Activated T-cell treated with anti-CD3 and anti-CD28 coated beads, Interleukin-2, amount 50 U/mL, for 4 hours (primary cell): Measurements from ENCODE around the gene ADAMTS4. TPM values are rescaled to one million over a fixed set of nuclear protein-coding genes. Genes with fewer than 3 reads are reported as not detected.

Source experiments
- ATAC-seq, 2 donors: fragments of 200-7000 bp; cut with Tn5 transposase; one replicate each; pipeline ENCODE4 v1.10.0; 2021
- DNase-seq: peaks from one replicate; pipeline ENCODE4 v3.0.0-alpha.2; 2020
- H3K27me3 Mint-ChIP-seq: one replicate; pipeline ENCODE4 v1.8.0; 2021; ENCODE audit warnings: low read depth, mixed read lengths
- H3K36me3 Mint-ChIP-seq: one replicate; pipeline ENCODE4 v1.8.0; 2022; ENCODE audit warnings: mixed read lengths; ENCODE audit not compliant: insufficient read depth
- H3K4me1 Mint-ChIP-seq: one replicate; pipeline ENCODE4 v1.8.0; 2021; ENCODE audit warnings: low read depth, mixed read lengths
- H3K4me3 Mint-ChIP-seq: one replicate; pipeline ENCODE4 v1.8.0; 2021; ENCODE audit warnings: mild to moderate bottlenecking, moderate library complexity, mixed read lengths
- H3K9me3 Mint-ChIP-seq: one replicate; pipeline ENCODE4 v1.8.0; 2021; ENCODE audit warnings: mixed read lengths
- total RNA-seq, 3 donors: library from RNA; stranded (reverse); gene quantifications; one replicate each; pipeline ENCODE4 v1.2.1, GENCODE V29; 2021

Gene ADAMTS4
- total RNA-seq, 3 donors from 2014 or later, result 0.34 to 1.1 (median 0.63) TPM

DNA sequence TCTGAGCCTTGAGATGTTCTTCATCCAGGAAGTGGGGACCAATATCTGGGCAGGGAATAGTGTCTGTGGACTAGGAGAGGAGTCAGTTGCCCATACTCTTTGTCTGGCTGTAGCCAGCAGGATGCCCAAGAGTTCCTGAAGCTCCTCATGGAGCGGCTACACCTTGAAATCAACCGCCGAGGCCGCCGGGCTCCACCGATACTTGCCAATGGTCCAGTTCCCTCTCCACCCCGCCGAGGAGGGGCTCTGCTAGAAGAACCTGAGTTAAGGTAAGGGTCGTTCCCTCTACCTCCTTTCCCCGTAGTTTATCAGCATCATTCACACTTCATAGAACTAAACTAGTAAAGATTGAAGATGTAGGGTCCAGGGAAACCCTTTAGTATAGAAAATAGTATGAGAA lies 36.0 kb downstream of the ADAMTS4 start:
- no peaks in the 10 kb centered on the region for H3K27me3 Mint-ChIP-seq
- H3K4me3 Mint-ChIP-seq, result no peak overlapping the region
- peaks cover 64% of the 10 kb centered on the region for H3K4me1 Mint-ChIP-seq

GRCh38 chr1:161162052-161162451 lies 36.8 kb downstream of the ADAMTS4 start:
- DNase-seq (no peak), ATAC-seq (no peak)
- Mint-ChIP-seq H3K27me3 (no peaks in the 10 kb centered on the region), H3K9me3 (no peaks in the 10 kb centered on the region), H3K4me1 (peaks cover 58% of the 10 kb centered on the region), H3K4me3 (no peak overlapping the region), H3K36me3 (peaks cover 21% of the 10 kb centered on the region)

More for the DNA sequence above, 36.0 kb downstream of the ADAMTS4 start:
- ATAC-seq, result no peak
- DNase-seq, result no peak
- H3K36me3 Mint-ChIP-seq, result peaks cover 16% of the 10 kb centered on the region
- no peaks in the 10 kb centered on the region for H3K9me3 Mint-ChIP-seq

DNA sequence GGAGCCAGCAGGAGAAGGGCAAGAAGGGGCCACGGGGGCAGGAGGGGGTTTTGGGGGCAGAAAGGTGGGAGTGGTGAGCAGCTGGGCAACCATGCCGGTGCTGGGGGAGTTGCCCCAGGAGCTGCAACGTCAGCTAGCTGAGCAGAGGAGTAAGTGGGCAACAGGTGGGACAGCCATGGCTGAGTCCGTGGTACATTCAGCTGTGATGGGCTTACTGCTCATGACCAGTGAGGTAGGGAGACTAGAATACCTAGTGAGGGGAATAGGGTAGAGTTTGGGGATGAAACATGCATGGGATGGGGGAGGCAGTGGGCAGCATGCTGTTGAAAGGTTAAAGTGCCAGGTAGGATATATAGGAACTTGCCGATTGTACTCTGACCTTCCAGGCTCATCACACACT lies 37.2 kb downstream of the ADAMTS4 start:
- Mint-ChIP-seq H3K9me3 (no peaks in the 10 kb centered on the region), H3K4me1 (peaks cover 55% of the 10 kb centered on the region), H3K4me3 (peak overlapping the region; percentile 63), H3K36me3 (peaks cover 23% of the 10 kb centered on the region), H3K27me3 (no peaks in the 10 kb centered on the region)
- no peak for ATAC-seq
- DNase-seq, result no peak

DNA sequence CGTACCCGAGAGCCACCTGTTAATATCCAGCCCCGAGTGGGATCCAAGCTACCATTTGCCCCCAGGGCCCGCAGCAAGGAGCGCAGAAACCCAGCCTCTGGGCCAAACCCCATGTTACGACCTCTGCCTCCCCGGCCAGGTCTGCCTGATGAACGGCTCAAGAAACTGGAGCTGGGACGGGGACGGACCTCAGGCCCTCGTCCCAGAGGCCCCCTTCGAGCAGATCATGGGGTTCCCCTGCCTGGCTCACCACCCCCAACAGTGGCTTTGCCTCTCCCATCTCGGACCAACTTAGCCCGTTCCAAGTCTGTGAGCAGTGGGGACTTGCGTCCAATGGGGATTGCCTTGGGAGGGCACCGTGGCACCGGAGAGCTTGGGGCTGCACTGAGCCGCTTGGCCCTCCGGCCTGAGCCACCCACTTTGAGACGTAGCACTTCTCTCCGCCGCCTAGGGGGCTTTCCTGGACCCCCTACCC lies 38.1 kb downstream of the ADAMTS4 start:
- DNase-seq, result no peak
- ATAC-seq, result no peak
- Mint-ChIP-seq H3K27me3 (no peaks in the 10 kb centered on the region), H3K9me3 (no peaks in the 10 kb centered on the region), H3K4me1 (peaks cover 50% of the 10 kb centered on the region), H3K4me3 (peak overlapping the region; percentile 88), H3K36me3 (peaks cover 23% of the 10 kb centered on the region)

DNA sequence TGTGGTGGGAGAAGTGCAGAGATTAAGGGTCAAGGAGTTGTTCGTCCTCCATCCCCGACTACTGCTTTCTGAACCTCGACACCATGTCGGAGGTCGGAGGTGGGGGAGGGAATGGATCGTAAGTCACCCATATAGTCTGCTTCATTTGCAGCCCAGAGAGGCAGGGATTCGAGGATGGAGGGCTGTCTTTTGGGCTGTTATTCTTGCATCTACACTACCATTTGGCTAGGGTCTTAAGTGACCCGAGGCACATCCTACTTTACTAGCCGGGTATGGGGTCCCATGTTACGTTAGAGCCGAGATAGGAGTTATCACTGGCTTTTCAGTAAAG lies 39.0 kb downstream of the ADAMTS4 start:
- Mint-ChIP-seq H3K4me1 (peaks cover 51% of the 10 kb centered on the region), H3K9me3 (no peaks in the 10 kb centered on the region), H3K27me3 (no peaks in the 10 kb centered on the region), H3K36me3 (peaks cover 25% of the 10 kb centered on the region), H3K4me3 (peak overlapping the region; percentile 88)
- DNase-seq (no peak), ATAC-seq (no peak)

- H3K9me3 Mint-ChIP-seq, result no peaks in the 10 kb centered on the region
- peak within 1 kb of the TSS; percentile 88 for H3K4me3 Mint-ChIP-seq
- DNase-seq (peak; percentile 89), ATAC-seq (peak; percentile 95 to 96)
- H3K27me3 Mint-ChIP-seq, result no peaks in the 10 kb centered on the region
- peaks cover 24% of the 10 kb centered on the region for H3K36me3 Mint-ChIP-seq
- peaks cover 53% of the 10 kb centered on the region for H3K4me1 Mint-ChIP-seq
These were observed 39.6 kb downstream of the ADAMTS4 start, which contains the start of gene USP21 for GRCh38 chr1:161159087-161159912. Gene USP21, plus strand, starts transcription at chr1:161159500. Its CDS starts 1,141 bp downstream, at chr1:161160641.

DNA sequence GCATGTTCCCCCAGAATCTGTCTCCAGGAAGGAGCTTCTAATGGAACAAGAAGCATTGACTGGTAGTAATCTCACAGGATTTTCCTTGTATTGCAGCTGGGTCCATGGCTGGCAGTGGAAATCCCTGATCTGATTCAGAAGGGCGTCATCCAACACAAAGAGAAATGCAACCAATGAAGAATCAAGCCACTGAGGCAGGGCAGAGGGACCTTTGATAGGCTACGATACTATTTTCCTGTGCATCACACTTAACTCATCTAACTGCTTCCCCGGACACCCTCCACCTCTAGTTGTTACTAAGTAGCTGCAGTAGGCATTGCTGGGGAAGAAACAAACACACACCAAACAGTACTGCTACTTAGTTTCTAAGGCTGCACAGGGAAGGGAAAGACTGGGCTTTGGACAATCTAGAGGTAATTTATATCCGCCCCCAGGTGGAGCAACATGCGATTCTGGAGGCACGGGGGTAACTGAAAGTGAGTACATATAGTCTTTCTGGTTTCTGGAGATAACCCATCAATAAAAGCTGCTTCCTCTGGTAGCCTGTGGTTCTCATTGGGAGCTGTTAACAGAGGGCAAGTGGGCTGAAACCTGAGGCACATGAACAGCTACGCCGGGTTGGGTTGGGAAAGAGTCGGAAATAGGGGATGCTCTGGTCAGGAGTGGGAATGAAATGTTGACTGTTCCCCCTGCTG lies 40.4 kb downstream of the ADAMTS4 start:
- DNase-seq, result no peak
- Mint-ChIP-seq H3K27me3 (no peaks in the 10 kb centered on the region), H3K4me1 (peaks cover 54% of the 10 kb centered on the region)

GRCh38 chr1:161157867-161158266 lies 41.0 kb downstream of the ADAMTS4 start:
- Mint-ChIP-seq H3K27me3 (no peaks in the 10 kb centered on the region), H3K4me1 (peaks cover 51% of the 10 kb centered on the region), H3K4me3 (no peak overlapping the region), H3K36me3 (peaks cover 17% of the 10 kb centered on the region), H3K9me3 (no peaks in the 10 kb centered on the region)
- ATAC-seq, result no peak
- no peak for DNase-seq

More for the DNA sequence above, 40.4 kb downstream of the ADAMTS4 start:
- Mint-ChIP-seq H3K9me3 (no peaks in the 10 kb centered on the region), H3K4me3 (peak overlapping the region; percentile 88), H3K36me3 (peaks cover 19% of the 10 kb centered on the region)
- no peak for ATAC-seq

GRCh38 chr1:161153682-161154337 lies 45.0 kb downstream of the ADAMTS4 start, which contains the start of gene UFC1:
Gene UFC1, plus strand, starts transcription at chr1:161153978. Its CDS starts 20 bp downstream, at chr1:161153998.
- H3K4me1 Mint-ChIP-seq, result peaks cover 20% of the 10 kb centered on the region
- H3K36me3 Mint-ChIP-seq, result peaks cover 10% of the 10 kb centered on the region
- no peaks in the 10 kb centered on the region for H3K27me3 Mint-ChIP-seq
- H3K9me3 Mint-ChIP-seq, result no peaks in the 10 kb centered on the region
- ATAC-seq, result peak; percentile 97
- DNase-seq, result peak; percentile 70
- peak within 1 kb of the TSS; percentile 95 for H3K4me3 Mint-ChIP-seq

DNA sequence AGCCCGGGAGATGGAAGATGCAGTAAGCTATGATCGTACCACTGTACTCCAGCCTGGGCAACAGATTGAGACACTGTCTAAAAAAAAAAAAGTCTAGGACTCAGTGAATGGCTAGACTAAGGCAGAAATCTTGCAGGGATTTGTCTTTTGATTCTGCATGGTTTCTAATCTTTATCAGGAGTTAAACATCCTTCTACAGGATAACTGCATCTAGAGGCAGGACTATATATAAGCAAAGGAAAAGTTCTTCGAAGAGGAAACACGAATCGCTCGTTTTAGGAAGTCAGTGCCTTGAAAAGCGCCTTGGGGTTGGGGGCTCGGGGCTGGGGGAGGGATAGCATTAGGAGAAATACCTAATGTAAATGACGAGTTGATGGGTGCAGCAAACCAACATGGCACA lies 45.7 kb downstream of the ADAMTS4 start:
- H3K27me3 Mint-ChIP-seq, result no peaks in the 10 kb centered on the region

DNA sequence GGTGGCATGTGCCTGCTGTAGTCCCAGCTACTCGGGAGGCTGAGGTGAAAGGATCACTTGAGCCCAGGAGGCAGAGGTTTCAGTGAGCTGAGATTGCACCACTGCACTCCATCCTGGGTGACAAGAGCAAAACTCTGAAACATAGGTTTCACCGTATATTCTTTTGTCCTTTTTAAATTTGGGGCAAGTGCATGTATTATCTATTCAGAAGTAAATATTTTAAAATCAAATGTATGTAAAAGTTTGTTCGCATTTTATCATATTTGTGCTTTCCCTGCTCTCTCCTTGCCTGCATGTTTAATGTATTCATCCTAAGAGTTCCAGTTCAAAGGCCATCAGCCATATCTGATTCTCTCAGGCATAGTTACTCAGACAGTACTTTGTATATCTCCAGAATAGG lies 53.0 kb downstream of the ADAMTS4 start:
- Mint-ChIP-seq H3K4me3 (no peak overlapping the region), H3K27me3 (no peaks in the 10 kb centered on the region), H3K36me3 (no peaks in the 10 kb centered on the region), H3K9me3 (no peaks in the 10 kb centered on the region), H3K4me1 (no peaks in the 10 kb centered on the region)
- ATAC-seq (no peak), DNase-seq (no peak)

More for the DNA sequence above, 45.7 kb downstream of the ADAMTS4 start:
- DNase-seq, result no peak
- Mint-ChIP-seq H3K36me3 (peaks cover 10% of the 10 kb centered on the region), H3K4me1 (peaks cover 18% of the 10 kb centered on the region), H3K9me3 (no peaks in the 10 kb centered on the region), H3K4me3 (peak overlapping the region; percentile 95)
- ATAC-seq, result no peak

GRCh38 chr1:161140755-161141400 lies 58.0 kb downstream of the ADAMTS4 start:
- ATAC-seq, result no peak
- H3K36me3 Mint-ChIP-seq, result no peaks in the 10 kb centered on the region
- peaks cover 1% of the 10 kb centered on the region for H3K4me1 Mint-ChIP-seq
- H3K27me3 Mint-ChIP-seq, result no peaks in the 10 kb centered on the region
- no peak for DNase-seq
- no peak overlapping the region for H3K4me3 Mint-ChIP-seq
- H3K9me3 Mint-ChIP-seq, result no peaks in the 10 kb centered on the region

DNA sequence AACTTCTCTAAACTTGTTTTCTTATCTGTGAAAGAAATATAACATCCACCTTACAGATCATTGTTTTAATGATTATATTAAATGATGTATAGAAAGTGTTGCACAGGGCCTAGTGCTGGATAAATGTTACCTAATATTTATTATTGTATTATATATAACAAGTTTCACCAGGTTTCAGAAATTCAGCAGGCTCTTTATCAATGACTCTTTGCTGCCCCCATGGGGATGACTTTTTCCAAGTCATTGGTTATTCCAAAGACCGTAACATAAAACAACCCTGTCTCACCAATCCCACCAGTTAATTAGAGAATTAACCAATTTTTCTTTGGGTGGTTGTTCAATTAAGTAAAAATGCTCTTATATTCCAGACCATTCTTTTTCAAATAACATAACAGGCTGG lies 59.1 kb downstream of the ADAMTS4 start:
- Mint-ChIP-seq H3K4me3 (no peak overlapping the region), H3K9me3 (no peaks in the 10 kb centered on the region), H3K4me1 (peaks cover 4% of the 10 kb centered on the region), H3K36me3 (no peaks in the 10 kb centered on the region), H3K27me3 (no peaks in the 10 kb centered on the region)
- ATAC-seq (no peak), DNase-seq (peak; percentile 38)

- peaks cover 4% of the 10 kb centered on the region for H3K4me1 Mint-ChIP-seq
- no peaks in the 10 kb centered on the region for H3K36me3 Mint-ChIP-seq
- no peak for DNase-seq
- H3K9me3 Mint-ChIP-seq, result no peaks in the 10 kb centered on the region
- no peak overlapping the region for H3K4me3 Mint-ChIP-seq
- no peak for ATAC-seq
- no peaks in the 10 kb centered on the region for H3K27me3 Mint-ChIP-seq
These were observed 60.4 kb downstream of the ADAMTS4 start for GRCh38 chr1:161138431-161138830.
